Measurements from ENCODE around the gene EPHA2. TPM values are rescaled to one million over a fixed set of nuclear protein-coding genes. Genes with fewer than 3 reads are reported as not detected.
A peak's percentile ranks its signal among the peaks of the same experiment; 100 is the strongest.

EPHA2 gene
- total RNA-seq, 1 experiment from 2014 or later = 248 TPM

- CTCF ChIA-PET = interaction anchor here (0.6 to 12.6 kb wide), 10 partner anchors 7 to 407 kb away, joined by 3 to 373 read pairs (median 18); partner anchors contain the start of genes CPLANE2, EPHA2 and SZRD1
- no peak for DNase-seq (ENCODE audit: unreplicated experiment)
- Mint-ChIP-seq H3K4me3 (ENCODE audit: unreplicated experiment) (no peak overlapping the region), H3K27me3 (ENCODE audit: insufficient read depth, unreplicated experiment) (no peaks in the 10 kb centered on the region), H3K36me3 (ENCODE audit: insufficient read depth, unreplicated experiment) (no peaks in the 10 kb centered on the region), H3K27ac (ENCODE audit: low read depth, unreplicated experiment) (no peak overlapping the region), H3K4me1 (ENCODE audit: insufficient read depth, unreplicated experiment) (peaks cover 30% of the 10 kb centered on the region), H3K9me3 (ENCODE audit: unreplicated experiment) (no peaks in the 10 kb centered on the region)
- POLR2A ChIA-PET = interaction anchor here (0.7 to 8.8 kb wide), 6 partner anchors 11 to 274 kb away, joined by 3 to 112 read pairs (median 4); no protein-coding TSS in a partner anchor
- TF ChIP-seq, protein P1, sequence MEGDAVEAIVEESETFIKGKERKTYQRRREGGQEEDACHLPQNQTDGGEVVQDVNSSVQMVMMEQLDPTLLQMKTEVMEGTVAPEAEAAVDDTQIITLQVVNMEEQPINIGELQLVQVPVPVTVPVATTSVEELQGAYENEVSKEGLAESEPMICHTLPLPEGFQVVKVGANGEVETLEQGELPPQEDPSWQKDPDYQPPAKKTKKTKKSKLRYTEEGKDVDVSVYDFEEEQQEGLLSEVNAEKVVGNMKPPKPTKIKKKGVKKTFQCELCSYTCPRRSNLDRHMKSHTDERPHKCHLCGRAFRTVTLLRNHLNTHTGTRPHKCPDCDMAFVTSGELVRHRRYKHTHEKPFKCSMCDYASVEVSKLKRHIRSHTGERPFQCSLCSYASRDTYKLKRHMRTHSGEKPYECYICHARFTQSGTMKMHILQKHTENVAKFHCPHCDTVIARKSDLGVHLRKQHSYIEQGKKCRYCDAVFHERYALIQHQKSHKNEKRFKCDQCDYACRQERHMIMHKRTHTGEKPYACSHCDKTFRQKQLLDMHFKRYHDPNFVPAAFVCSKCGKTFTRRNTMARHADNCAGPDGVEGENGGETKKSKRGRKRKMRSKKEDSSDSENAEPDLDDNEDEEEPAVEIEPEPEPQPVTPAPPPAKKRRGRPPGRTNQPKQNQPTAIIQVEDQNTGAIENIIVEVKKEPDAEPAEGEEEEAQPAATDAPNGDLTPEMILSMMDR (IDR thresholded peaks at IDR 0.05; ENCODE audit: unreplicated experiment) = no peak
- intact Hi-C loops (cut with micrococcal nuclease) = no loop called here
- no TSS peak for BruUV-seq (replicated peaks)
These were observed 75.3 kb downstream of the EPHA2 start for GRCh38 chr1:16080422-16081150.

DNA sequence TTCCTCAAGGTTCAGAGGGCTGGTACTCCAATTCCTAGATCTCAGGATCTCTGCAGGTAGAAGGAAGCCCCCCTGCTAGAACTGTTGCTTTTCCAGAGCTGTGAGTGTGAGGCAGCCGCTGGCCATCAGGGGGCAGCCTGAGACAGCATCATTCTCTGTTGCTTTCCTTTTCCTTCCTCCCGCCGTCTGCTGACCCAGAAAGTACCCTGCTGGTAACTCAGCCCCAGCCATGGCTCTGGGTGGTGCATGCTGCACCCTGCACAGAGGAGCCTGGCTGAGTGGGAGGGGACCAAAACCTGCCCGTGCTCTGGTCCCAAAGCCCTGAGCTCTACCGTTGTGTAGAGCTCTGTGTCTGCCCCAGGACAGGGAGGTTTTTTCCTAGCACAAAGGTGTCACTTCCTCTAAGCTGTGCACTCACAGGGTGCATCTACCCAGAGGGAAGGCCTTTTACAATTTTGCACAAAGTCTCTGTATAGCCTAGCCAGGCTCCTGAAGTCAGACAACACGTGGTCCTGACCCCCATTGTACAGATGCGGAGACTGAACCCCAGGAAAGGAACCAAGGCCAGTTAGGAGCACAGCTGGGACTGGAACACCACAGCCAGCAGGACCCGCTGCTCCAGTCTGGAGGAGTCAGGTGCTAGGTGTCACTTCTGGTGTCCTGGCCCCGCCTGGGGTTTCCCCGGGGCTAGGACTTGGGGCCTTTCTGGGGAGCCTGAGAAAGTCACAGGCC lies 76.8 kb downstream of the EPHA2 start:
- Mint-ChIP-seq H3K27ac (ENCODE audit: low read depth, unreplicated experiment) (no peak overlapping the region), H3K9me3 (ENCODE audit: unreplicated experiment) (no peaks in the 10 kb centered on the region), H3K4me3 (ENCODE audit: unreplicated experiment) (no peak overlapping the region), H3K36me3 (ENCODE audit: insufficient read depth, unreplicated experiment) (no peaks in the 10 kb centered on the region), H3K27me3 (ENCODE audit: insufficient read depth, unreplicated experiment) (no peaks in the 10 kb centered on the region), H3K4me1 (ENCODE audit: insufficient read depth, unreplicated experiment) (peaks cover 39% of the 10 kb centered on the region)
- POLR2A ChIA-PET = interaction anchor here (0.8 to 8.8 kb wide), 13 partner anchors 26 to 285 kb away, joined by 3 to 112 read pairs (median 7); partner anchors contain the start of gene CPLANE2
- intact Hi-C loops (cut with micrococcal nuclease) = loop anchor here (1.0 to 5.0 kb wide), 6 partner anchors 43 to 418 kb away; no protein-coding TSS in a partner anchor
- DNase-seq (ENCODE audit: unreplicated experiment) = peak; percentile 77
- CTCF ChIA-PET = interaction anchor here (0.6 to 12.6 kb wide), 31 partner anchors 8 to 537 kb away, joined by 3 to 373 read pairs (median 4); partner anchors contain the start of genes CPLANE2, EPHA2 and SZRD1
- BruUV-seq (replicated peaks) = no TSS peak
- TF ChIP-seq, protein P1 (IDR thresholded peaks at IDR 0.05; ENCODE audit: unreplicated experiment) = peak; percentile 93

DNA sequence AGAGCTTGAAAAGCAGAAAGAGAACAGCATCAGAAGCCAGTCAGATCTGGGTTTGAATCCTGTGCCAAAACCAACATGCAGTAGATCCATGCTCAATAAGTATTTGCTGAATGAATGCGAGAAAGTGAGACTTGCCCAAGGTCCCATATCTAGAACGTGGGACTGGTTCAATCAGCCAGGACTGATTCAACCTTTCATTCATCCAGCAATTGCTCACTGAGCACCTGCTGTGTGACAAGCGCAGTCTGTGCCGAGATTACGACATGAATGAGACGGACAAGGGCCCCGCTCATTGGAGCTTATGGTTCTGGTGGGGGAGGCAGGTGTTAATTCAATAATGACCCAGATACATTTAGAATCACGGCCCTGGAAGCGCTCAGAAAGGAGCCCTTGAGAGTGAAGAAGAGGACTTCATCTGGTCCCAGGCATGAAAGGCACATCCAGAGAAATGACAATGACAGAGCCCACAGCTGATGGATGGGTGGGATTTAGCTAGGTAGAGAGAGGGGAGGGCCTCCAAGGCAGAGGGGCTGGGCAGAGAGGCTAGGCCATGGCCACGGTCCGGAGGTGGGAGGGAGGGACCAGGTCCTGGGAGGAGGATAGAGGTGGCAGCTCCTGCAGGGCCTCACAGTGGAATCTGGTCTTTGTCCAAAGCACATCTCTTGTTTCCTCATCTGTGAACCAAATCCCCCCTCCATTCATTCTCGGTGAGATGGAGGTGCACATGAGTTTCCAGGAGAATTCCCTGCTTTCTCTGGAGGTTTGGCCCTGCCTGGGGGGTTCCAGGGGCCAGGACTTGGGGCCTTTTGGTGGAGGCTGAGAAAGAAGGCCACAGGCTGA lies 78.2 kb downstream of the EPHA2 start:
- no peaks in the 10 kb centered on the region for H3K27me3 Mint-ChIP-seq (ENCODE audit: insufficient read depth, unreplicated experiment)
- no peaks in the 10 kb centered on the region for H3K9me3 Mint-ChIP-seq (ENCODE audit: unreplicated experiment)
- H3K4me1 Mint-ChIP-seq (ENCODE audit: insufficient read depth, unreplicated experiment) = peaks cover 43% of the 10 kb centered on the region
- no peak overlapping the region for H3K27ac Mint-ChIP-seq (ENCODE audit: low read depth, unreplicated experiment)
- CTCF ChIA-PET = interaction anchor here (0.5 to 12.6 kb wide), 20 partner anchors 31 to 412 kb away, joined by 3 to 373 read pairs (median 6); partner anchors contain the start of genes CPLANE2, EPHA2 and SZRD1
- H3K36me3 Mint-ChIP-seq (ENCODE audit: insufficient read depth, unreplicated experiment) = no peaks in the 10 kb centered on the region
- BruUV-seq (replicated peaks) = no TSS peak
- intact Hi-C loops (cut with micrococcal nuclease) = loop anchor here (2.0 to 5.0 kb wide), 4 partner anchors 45 to 420 kb away; no protein-coding TSS in a partner anchor
- H3K4me3 Mint-ChIP-seq (ENCODE audit: unreplicated experiment) = no peak overlapping the region
- POLR2A ChIA-PET = interaction anchor here (0.6 to 8.8 kb wide), 10 partner anchors 9 to 170 kb away, joined by 3 to 112 read pairs (median 8); partner anchors contain the start of gene CPLANE2
- DNase-seq (ENCODE audit: unreplicated experiment) = peak; percentile 49
- TF ChIP-seq, protein P1 (IDR thresholded peaks at IDR 0.05; ENCODE audit: unreplicated experiment) = no peak

Data from MCF 10A (cell line).